Measurements from ENCODE around the gene RSU1.
"Not testable (repeated sequence)": the region's sequence is repeated elsewhere in the genome, so short reads cannot be mapped to it uniquely, and the experiment has no call there.

RSU1 gene

GRCh38 chr10:16832351-16833080, 15.3 kb upstream of the RSU1 start:
- Histone ChIP-seq H3K4me1 (peaks cover 0 to 34% (median 20%) of the 10 kb centered on the region in 4 donors), H3K27ac (peak overlapping the region; percentile 79 to 82), H3K27me3 (no peaks in the 10 kb centered on the region), H3K36me3 (no peaks in the 10 kb centered on the region), H3K4me3 (no peak overlapping the region), H3K9me3 (no peaks in the 10 kb centered on the region)
- intact Hi-C loops (cut with DNase I; ENCODE audit: low total_unique reads), result no loop called here
- DNase-seq, result peak; percentile 52 to 81
- TF ChIP-seq, protein P1, sequence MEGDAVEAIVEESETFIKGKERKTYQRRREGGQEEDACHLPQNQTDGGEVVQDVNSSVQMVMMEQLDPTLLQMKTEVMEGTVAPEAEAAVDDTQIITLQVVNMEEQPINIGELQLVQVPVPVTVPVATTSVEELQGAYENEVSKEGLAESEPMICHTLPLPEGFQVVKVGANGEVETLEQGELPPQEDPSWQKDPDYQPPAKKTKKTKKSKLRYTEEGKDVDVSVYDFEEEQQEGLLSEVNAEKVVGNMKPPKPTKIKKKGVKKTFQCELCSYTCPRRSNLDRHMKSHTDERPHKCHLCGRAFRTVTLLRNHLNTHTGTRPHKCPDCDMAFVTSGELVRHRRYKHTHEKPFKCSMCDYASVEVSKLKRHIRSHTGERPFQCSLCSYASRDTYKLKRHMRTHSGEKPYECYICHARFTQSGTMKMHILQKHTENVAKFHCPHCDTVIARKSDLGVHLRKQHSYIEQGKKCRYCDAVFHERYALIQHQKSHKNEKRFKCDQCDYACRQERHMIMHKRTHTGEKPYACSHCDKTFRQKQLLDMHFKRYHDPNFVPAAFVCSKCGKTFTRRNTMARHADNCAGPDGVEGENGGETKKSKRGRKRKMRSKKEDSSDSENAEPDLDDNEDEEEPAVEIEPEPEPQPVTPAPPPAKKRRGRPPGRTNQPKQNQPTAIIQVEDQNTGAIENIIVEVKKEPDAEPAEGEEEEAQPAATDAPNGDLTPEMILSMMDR (IDR thresholded peaks at IDR 0.05), result no peak

DNA sequence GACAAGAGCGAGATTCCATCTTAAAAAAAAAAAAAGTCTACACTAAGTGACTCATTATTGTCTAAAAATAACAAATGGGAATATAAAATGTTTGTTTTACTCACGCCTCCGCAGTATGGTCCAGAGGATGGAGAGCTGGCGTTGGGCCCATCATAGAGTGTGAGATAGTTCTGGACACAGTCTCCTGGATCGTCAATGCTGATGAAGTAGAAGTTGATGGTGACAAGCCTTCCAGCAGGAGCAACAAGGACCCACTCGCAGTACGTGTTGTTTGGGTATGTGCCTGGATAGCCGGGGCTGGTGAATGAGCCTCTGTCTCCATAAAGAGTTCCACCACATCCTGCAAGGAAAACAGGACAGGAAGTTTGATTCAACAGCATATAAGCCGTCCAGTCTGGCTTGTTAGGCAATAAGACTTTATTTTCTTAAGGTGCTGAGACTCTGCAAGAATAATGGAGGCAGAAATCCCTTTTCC, 11.5 kb upstream of the RSU1 start:
- peak overlapping the region; percentile 60 to 68 for H3K27ac ChIP-seq
- DNase-seq, result peak; percentile 36 to 75

GRCh38 chr10:16828114-16828568, 10.9 kb upstream of the RSU1 start:
- TF ChIP-seq, protein P1 (IDR thresholded peaks at IDR 0.05), result peak; percentile 55 to 80
- Histone ChIP-seq H3K36me3 (no peaks in the 10 kb centered on the region), H3K27me3 (no peaks in the 10 kb centered on the region), H3K27ac (peak overlapping the region; percentile 60 to 68), H3K9me3 (no peaks in the 10 kb centered on the region), H3K4me3 (peak overlapping the region; percentile 32 to 40), H3K4me1 (peaks cover 0 to 36% (median 18%) of the 10 kb centered on the region in 4 donors)
- intact Hi-C loops (cut with DNase I; ENCODE audit: low total_unique reads), result no loop called here
- DNase-seq, result peak; percentile 39 to 77

More for the DNA sequence above, 11.5 kb upstream of the RSU1 start:
- peaks cover 0 to 39% (median 20%) of the 10 kb centered on the region in 4 donors for H3K4me1 ChIP-seq
- H3K36me3 ChIP-seq, result no peaks in the 10 kb centered on the region
- H3K9me3 ChIP-seq, result no peaks in the 10 kb centered on the region
- TF ChIP-seq, protein P1 (IDR thresholded peaks at IDR 0.05), result no peak
- H3K4me3 ChIP-seq, result peak overlapping the region in 1 of 2 donors; percentile 40
- intact Hi-C loops (cut with DNase I; ENCODE audit: low total_unique reads), result no loop called here
- no peaks in the 10 kb centered on the region for H3K27me3 ChIP-seq

- H3K27me3 ChIP-seq; H3K36me3 ChIP-seq; intact Hi-C loops (cut with DNase I; ENCODE audit: low total_unique reads); H3K9me3 ChIP-seq: not testable (repeated sequence)
- peak in 1 of 2 donors; percentile 75 for DNase-seq
- peaks cover 0 to 30% (median 13%) of the 10 kb centered on the region in 4 donors for H3K4me1 ChIP-seq
- H3K4me3 ChIP-seq, result peak overlapping the region; percentile 32 to 40
- H3K27ac ChIP-seq, result peak overlapping the region; percentile 60 to 68
These were observed 10.2 kb upstream of the RSU1 start for GRCh38 chr10:16827474-16827873.

- Histone ChIP-seq H3K27ac (no peak overlapping the region), H3K4me3 (no peak overlapping the region), H3K4me1 (peaks cover 0 to 17% (median 3%) of the 10 kb centered on the region in 4 donors), H3K27me3 (no peaks in the 10 kb centered on the region), H3K9me3 (peaks cover 0 to 8% (median 0%) of the 10 kb centered on the region in 3 donors), H3K36me3 (peaks cover 0 to 12% (median 0%) of the 10 kb centered on the region in 3 donors)
- TF ChIP-seq, protein P1 (IDR thresholded peaks at IDR 0.05), result no peak
- intact Hi-C loops (cut with DNase I; ENCODE audit: low total_unique reads), result no loop called here
- no peak for DNase-seq
These were observed 5.6 kb upstream of the RSU1 start for GRCh38 chr10:16822726-16823360.

- intact Hi-C loops (cut with DNase I; ENCODE audit: low total_unique reads), result no loop called here
- TF ChIP-seq, protein P1 (IDR thresholded peaks at IDR 0.05), result no peak
- H3K9me3 ChIP-seq, result peaks cover 0 to 8% (median 0%) of the 10 kb centered on the region in 3 donors
- H3K4me1 ChIP-seq, result peaks cover 0 to 10% (median 5%) of the 10 kb centered on the region in 4 donors
- H3K27me3 ChIP-seq, result no peaks in the 10 kb centered on the region
- H3K4me3 ChIP-seq, result no peak overlapping the region
- H3K36me3 ChIP-seq, result peaks cover 0 to 12% (median 0%) of the 10 kb centered on the region in 3 donors
- H3K27ac ChIP-seq, result no peak overlapping the region
- no peak for DNase-seq
These were observed 4.8 kb upstream of the RSU1 start for GRCh38 chr10:16822027-16822426.

Measured in tibial artery (tissue), 4 donors.